Ishikawa (cell line): ENCODE results near the gene CFAP97.

Experiments
- CEBPB ChIP-seq: IDR thresholded peaks from 2 replicates; pipeline ENCODE4 v1.6.1; 2012
- CREB1 ChIP-seq: IDR thresholded peaks from 2 replicates; pipeline ENCODE4 v1.6.1; 2012; ENCODE audit warnings: low read depth
- EGR1 ChIP-seq: IDR thresholded peaks from 2 replicates; pipeline ENCODE4 v1.6.1; 2012
- EP300 ChIP-seq: IDR thresholded peaks from 2 replicates; pipeline ENCODE4 v1.6.1; 2012; ENCODE audit warnings: borderline replicate concordance
- FOXM1 ChIP-seq: IDR thresholded peaks from 2 replicates; pipeline ENCODE4 v1.6.1; 2012; ENCODE audit warnings: low read depth, borderline replicate concordance
- MAX ChIP-seq: IDR thresholded peaks from 2 replicates; pipeline ENCODE4 v1.6.1; 2012
- NFIC ChIP-seq: IDR thresholded peaks from 2 replicates; pipeline ENCODE4 v1.6.1; 2012
- RAD21 ChIP-seq: IDR thresholded peaks from 2 replicates; pipeline ENCODE4 v1.6.1; 2012; ENCODE audit warnings: low read depth
- REST ChIP-seq: IDR thresholded peaks from 2 replicates; pipeline ENCODE4 v1.6.1; 2012; ENCODE audit warnings: low read depth, mild to moderate bottlenecking
- TAF1 ChIP-seq: IDR thresholded peaks from 2 replicates; pipeline ENCODE4 v1.6.1; 2012; ENCODE audit warnings: low read depth, mild to moderate bottlenecking
- TCF12 ChIP-seq: IDR thresholded peaks from 2 replicates; pipeline ENCODE4 v1.6.1; 2012; ENCODE audit warnings: low read depth
- YY1 ChIP-seq: IDR thresholded peaks from 2 replicates; pipeline ENCODE4 v1.6.1; 2012; ENCODE audit warnings: low read depth
- TF ChIP-seq, protein P1 (sequence below): IDR thresholded peaks from 2 replicates; pipeline ENCODE4 v1.6.1; 2012

DNA sequence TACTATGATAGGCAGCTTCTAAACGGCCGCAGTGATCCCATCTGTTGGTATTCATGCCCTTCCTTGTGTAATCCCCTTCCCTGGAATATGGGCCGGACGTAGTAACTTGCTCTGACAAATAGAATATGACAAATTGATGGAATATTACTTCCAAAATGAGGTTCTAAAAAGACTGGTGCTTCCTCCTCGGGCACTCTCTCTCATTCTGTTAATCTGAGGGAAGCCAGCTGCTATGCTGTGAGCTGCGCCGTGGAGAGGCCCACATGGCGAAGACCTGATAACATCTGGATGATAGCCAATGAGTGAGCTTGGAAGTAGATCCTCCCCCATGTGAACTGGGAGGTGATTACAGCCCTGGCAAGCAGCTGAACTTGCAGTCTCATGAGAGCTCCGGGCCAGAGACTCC lies 88.0 kb downstream of the CFAP97 start:
- no peak; the same call in 1 of the 2 replicates for TF ChIP-seq NFIC
- TF ChIP-seq RAD21, result no peak
- TF ChIP-seq EGR1, result no peak
- no peak for TF ChIP-seq FOXM1
- TF ChIP-seq TAF1, result no peak
- TF ChIP-seq CEBPB, result no peak
- no peak for TF ChIP-seq EP300
- TF ChIP-seq MAX, result peak; percentile 55
- no peak for TF ChIP-seq CREB1
- TF ChIP-seq REST, result no peak
- TF ChIP-seq, protein P1, sequence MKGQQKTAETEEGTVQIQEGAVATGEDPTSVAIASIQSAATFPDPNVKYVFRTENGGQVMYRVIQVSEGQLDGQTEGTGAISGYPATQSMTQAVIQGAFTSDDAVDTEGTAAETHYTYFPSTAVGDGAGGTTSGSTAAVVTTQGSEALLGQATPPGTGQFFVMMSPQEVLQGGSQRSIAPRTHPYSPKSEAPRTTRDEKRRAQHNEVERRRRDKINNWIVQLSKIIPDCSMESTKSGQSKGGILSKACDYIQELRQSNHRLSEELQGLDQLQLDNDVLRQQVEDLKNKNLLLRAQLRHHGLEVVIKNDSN, result no peak
- no peak for TF ChIP-seq TCF12
- no peak for TF ChIP-seq YY1
